ENCODE data around the gene PDE11A.

- TF ChIP-seq CTCF (conservative IDR thresholded peaks at IDR 0.05) (no peak), ZFX (IDR thresholded peaks at IDR 0.05) (no peak)
Measured at GRCh38 chr2:177577075-177577474, 495.5 kb downstream of the PDE11A start.

All from C4-2B (cell line).